Neutrophil (primary cell): ENCODE data around the gene ASB6.
"Not testable (repeated sequence)": the region's sequence is repeated elsewhere in the genome, so short reads cannot be mapped to it uniquely, and the experiment has no call there.

Experiments
- H3K27ac ChIP-seq: fragments of 200-600 bp; sonication (generic); 2 replicates; pipeline ENCODE4 v1.5.1; 2016; ENCODE audit warnings: mild to moderate bottlenecking, moderate library complexity
- H3K27me3 ChIP-seq: fragments of 200-600 bp; sonication (generic); 2 replicates; pipeline ENCODE4 v1.6.0; 2016; ENCODE audit warnings: mild to moderate bottlenecking
- H3K36me3 ChIP-seq: fragments of 200-600 bp; sonication (generic); 2 replicates; pipeline ENCODE4 v1.5.1; 2017
- H3K4me1 ChIP-seq, 2 experiments: fragments of 200-600 bp in 1 of 2; sonication (generic) in 1 of 2; 1 replicate in 1 of 2; 2 replicates in 1 of 2; pipeline versions ENCODE4 v1.5.1 to v1.6.1; 2013 to 2016; ENCODE audit warnings: low read depth in 1 of 2, low read length in 1 of 2, mild to moderate bottlenecking in 1 of 2, moderate library complexity in 1 of 2; ENCODE audit not compliant: control insufficient read depth in 1 of 2, insufficient read depth in 1 of 2
- H3K4me3 ChIP-seq, 2 experiments: fragments of 200-600 bp in 1 of 2; sonication (generic) in 1 of 2; 1 replicate in 1 of 2; 2 replicates in 1 of 2; pipeline ENCODE4 v1.5.1; 2013 to 2016; ENCODE audit warnings: low read depth in 1 of 2, low read length in 1 of 2, mild to moderate bottlenecking in 1 of 2, moderate library complexity in 1 of 2
- H3K9me3 ChIP-seq: fragments of 200-600 bp; sonication (generic); 2 replicates; pipeline ENCODE4 v1.5.1; 2016
- TF ChIP-seq, protein P1 (sequence below): fragments of 200-600 bp; sonication (generic); IDR thresholded peaks from 2 replicates; pipeline ENCODE4 v1.5.1; 2016; ENCODE audit warnings: antibody characterized with exemption

The ASB6 gene

DNA sequence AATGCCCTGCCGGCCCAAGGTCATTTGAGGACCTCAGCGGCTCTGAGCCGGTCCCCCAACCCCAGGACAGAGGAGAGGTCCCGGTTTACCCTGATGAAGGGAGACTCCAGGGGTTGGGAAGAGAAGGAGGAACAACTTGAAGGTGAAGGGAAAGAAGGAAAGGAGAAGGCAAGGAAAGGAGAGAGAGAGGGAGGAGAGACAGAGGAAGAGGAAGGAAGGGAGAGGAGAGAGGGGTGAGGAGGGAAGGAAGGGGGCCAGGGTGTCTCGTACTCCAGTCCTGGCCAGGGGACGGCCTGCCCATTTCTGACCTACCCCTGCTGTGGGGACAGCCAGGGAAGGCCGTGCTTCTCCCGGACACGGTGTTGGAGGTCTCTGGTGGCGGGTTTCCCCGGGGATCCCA lies 25.4 kb upstream of the ASB6 start:
- Histone ChIP-seq H3K27ac (no peak overlapping the region), H3K36me3 (no peaks in the 10 kb centered on the region), H3K4me1 (peaks cover 0 to 6% of the 10 kb centered on the region in 2 experiments), H3K4me3 (no peak overlapping the region), H3K9me3 (no peaks in the 10 kb centered on the region), H3K27me3 (peaks cover 95% of the 10 kb centered on the region)
- TF ChIP-seq, protein P1, sequence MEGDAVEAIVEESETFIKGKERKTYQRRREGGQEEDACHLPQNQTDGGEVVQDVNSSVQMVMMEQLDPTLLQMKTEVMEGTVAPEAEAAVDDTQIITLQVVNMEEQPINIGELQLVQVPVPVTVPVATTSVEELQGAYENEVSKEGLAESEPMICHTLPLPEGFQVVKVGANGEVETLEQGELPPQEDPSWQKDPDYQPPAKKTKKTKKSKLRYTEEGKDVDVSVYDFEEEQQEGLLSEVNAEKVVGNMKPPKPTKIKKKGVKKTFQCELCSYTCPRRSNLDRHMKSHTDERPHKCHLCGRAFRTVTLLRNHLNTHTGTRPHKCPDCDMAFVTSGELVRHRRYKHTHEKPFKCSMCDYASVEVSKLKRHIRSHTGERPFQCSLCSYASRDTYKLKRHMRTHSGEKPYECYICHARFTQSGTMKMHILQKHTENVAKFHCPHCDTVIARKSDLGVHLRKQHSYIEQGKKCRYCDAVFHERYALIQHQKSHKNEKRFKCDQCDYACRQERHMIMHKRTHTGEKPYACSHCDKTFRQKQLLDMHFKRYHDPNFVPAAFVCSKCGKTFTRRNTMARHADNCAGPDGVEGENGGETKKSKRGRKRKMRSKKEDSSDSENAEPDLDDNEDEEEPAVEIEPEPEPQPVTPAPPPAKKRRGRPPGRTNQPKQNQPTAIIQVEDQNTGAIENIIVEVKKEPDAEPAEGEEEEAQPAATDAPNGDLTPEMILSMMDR, result no peak

DNA sequence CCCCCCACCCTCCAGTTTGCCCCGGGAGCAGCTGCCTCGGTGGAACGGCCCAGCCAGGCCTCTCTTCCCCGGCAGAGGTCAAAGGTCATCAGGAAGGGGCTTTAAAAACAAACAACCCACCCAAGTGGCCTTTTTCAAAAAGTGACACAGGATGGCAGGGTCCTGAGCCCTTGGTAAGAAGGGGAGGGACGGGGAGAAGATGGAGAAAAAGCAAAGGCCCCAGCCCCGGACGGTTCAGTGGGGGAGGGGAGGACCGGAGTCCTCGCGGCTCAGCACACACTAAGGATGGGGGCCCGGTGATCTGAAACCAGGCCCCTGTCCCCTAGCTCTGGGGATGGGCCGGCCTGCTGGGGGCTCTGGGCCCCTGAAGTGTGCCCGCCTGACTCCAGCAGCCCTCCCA lies 24.6 kb upstream of the ASB6 start:
- Histone ChIP-seq H3K9me3 (no peaks in the 10 kb centered on the region), H3K27me3 (peaks cover 92% of the 10 kb centered on the region), H3K36me3 (no peaks in the 10 kb centered on the region), H3K27ac (no peak overlapping the region), H3K4me1 (peaks cover 0 to 6% of the 10 kb centered on the region in 2 experiments), H3K4me3 (no peak overlapping the region)
- TF ChIP-seq, protein P1, result no peak

- Histone ChIP-seq H3K4me3 (no peak overlapping the region), H3K36me3 (no peaks in the 10 kb centered on the region), H3K27ac (no peak overlapping the region), H3K9me3 (no peaks in the 10 kb centered on the region), H3K27me3 (peaks cover 96% of the 10 kb centered on the region), H3K4me1 (peaks cover 0 to 6% of the 10 kb centered on the region in 2 experiments)
- TF ChIP-seq, protein P1, result no peak
Measured at GRCh38 chr9:129665814-129666520, 24.0 kb upstream of the ASB6 start.

GRCh38 chr9:129665389-129665775 lies 23.4 kb upstream of the ASB6 start, which contains the start of gene PRRX2:
Gene PRRX2, plus strand, starts transcription at chr9:129665647. Its CDS starts 221 bp downstream, at chr9:129665868.
- Histone ChIP-seq H3K27me3 (peaks cover 97% of the 10 kb centered on the region), H3K4me3 (no peak within 1 kb of the TSS), H3K36me3 (no peaks in the 10 kb centered on the region), H3K9me3 (no peaks in the 10 kb centered on the region), H3K4me1 (peaks cover 0 to 6% of the 10 kb centered on the region in 2 experiments), H3K27ac (no peak within 1 kb of the TSS)
- TF ChIP-seq, protein P1, result no peak

- peaks cover 0 to 6% of the 10 kb centered on the region in 2 experiments for H3K4me1 ChIP-seq
- no peaks in the 10 kb centered on the region for H3K36me3 ChIP-seq
- H3K9me3 ChIP-seq, result no peaks in the 10 kb centered on the region
- H3K27ac ChIP-seq, result no peak overlapping the region
- TF ChIP-seq, protein P1, result no peak
- H3K27me3 ChIP-seq, result peaks cover 96% of the 10 kb centered on the region
- H3K4me3 ChIP-seq, result no peak overlapping the region
Measured at GRCh38 chr9:129664746-129665388, 22.9 kb upstream of the ASB6 start.

GRCh38 chr9:129662239-129662638 lies 20.3 kb upstream of the ASB6 start:
- H3K27ac ChIP-seq, H3K9me3 ChIP-seq, H3K36me3 ChIP-seq, H3K4me1 ChIP-seq, H3K4me3 ChIP-seq: not testable (repeated sequence)
- H3K27me3 ChIP-seq, result peaks cover 85% of the 10 kb centered on the region
